Stimulated activated CD8-positive, alpha-beta memory T cell treated with anti-CD3 and anti-CD28 coated beads, Interleukin-15, amount 100 ng/mL, for 1 hour (primary cell): Measurements from ENCODE around the gene KLRC4.
"Not testable (repeated sequence)": the region's sequence is repeated elsewhere in the genome, so short reads cannot be mapped to it uniquely, and the experiment has no call there.

ENCODE experiments used
- DNase-seq: peaks from one replicate; pipeline ENCODE4 v3.0.0-alpha.2; 2020; ENCODE audit warnings: low read depth

Gene KLRC4

GRCh38 chr12:10397296-10397695 lies 12.3 kb downstream of the KLRC4 start:
- DNase-seq, result no peak

- not testable (repeated sequence) for DNase-seq
Measured at GRCh38 chr12:10396176-10396575, 13.4 kb downstream of the KLRC4 start.

- no peak for DNase-seq
Measured at GRCh38 chr12:10395390-10395998, 14.1 kb downstream of the KLRC4 start.

GRCh38 chr12:10394531-10395152 lies 14.9 kb downstream of the KLRC4 start:
- DNase-seq, result not testable (repeated sequence)

DNA sequence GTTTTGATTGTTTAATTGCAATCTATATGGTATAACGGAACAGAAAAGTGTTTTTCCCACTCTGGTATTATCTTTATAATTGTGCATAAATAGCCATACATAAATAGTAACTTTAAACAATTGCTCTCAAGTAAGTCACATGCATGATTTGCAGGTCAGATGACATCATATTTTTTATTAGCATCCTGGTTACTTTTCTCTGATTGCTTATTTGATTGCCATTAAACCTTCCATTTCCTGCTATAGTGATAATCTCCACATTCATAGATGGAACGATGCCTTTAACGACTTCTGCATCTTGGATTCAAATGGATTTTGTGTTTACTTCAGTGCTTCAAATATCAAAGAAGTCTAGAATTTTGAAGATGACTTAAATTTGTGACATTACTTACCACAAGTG lies 16.3 kb downstream of the KLRC4 start:
- no peak for DNase-seq

GRCh38 chr12:10392394-10392930 lies 17.1 kb downstream of the KLRC4 start:
- no peak for DNase-seq

DNA sequence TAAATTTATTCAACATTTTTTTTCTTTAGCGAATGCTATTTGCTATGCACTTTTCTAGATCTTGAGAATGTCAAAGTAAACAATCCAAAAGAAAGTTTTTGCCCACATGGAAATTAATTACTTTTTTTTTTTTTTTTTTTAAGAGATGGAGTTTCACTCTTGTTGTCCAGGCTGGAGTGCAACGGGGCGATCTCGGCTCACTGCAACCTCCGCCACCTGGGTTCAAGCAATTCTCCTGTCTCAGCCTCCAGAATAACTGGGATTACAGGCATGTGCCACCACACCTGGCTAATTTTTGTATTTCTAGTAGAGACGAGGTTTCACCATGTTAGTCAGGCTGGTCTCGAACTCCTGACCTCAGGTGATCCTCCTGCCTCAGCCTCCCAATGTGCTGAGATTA lies 18.6 kb downstream of the KLRC4 start:
- DNase-seq, result not testable (repeated sequence)

DNA sequence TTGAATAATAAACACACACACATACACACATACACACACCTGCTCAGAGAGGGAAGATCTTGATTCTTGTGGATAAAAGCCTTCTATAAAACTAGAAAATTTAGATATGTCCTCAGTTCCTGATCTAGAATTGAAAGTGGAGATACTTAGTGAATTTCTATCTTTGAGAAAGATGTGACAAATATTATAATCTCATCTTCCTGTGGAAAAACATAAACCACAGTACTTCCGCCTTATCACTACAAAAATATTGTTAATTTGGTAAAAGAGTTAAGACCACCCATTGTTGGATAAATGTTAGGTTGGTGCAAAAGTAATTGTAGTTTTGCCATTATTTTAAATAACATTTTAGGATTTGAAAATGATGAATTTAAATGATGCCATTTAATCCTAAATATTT lies 19.7 kb downstream of the KLRC4 start, which contains the start of gene KLRK1:
KLRK1 (minus strand) TSS at position 138 of the 400 bp plus-strand sequence. CDS start 1,231 bp downstream, outside the sequence.
- DNase-seq, result no peak

- no peak for DNase-seq
Measured at GRCh38 chr12:10388624-10389413, 20.7 kb downstream of the KLRC4 start.

DNA sequence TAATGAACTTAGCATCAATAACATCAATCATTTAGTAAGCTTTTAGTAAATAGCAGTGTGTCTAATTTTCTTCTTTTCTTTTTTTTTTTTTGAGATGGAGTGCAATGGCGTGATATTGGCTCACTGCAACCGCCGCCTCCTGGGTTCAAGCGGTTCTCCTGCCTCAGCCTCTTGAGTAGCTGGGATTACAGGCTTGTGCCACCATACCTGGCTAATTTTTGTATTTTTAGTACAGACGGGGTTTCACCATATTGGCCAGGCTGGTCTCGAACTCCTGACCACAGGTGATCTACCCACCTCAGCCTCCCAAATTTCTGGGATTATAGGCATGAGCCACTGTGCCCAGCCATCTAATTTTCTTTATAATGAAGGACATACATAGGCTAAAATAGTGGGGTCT lies 22.1 kb downstream of the KLRC4 start:
- not testable (repeated sequence) for DNase-seq

- no peak for DNase-seq
Measured at GRCh38 chr12:10386857-10387256, 22.7 kb downstream of the KLRC4 start.

DNA sequence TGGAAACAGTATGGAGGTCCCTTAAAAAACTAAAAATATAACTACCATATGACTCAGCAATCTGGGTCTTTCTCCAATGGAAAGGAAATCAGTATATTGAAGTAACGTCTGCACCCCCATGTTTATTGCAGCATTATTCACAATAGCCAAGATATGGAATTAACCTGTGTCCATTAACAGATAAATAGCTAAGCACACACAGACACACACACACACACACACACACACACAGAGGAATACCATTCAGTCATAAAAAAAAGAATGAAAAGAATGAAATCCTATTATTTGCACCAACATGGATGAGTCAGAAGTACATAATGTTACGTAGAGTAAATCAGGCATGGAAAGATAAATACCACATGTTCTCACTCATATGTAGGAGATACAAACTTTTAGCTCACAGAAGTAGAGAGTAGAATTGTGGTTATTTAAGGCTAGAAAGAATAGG lies 24.4 kb downstream of the KLRC4 start:
- DNase-seq, result no peak

DNA sequence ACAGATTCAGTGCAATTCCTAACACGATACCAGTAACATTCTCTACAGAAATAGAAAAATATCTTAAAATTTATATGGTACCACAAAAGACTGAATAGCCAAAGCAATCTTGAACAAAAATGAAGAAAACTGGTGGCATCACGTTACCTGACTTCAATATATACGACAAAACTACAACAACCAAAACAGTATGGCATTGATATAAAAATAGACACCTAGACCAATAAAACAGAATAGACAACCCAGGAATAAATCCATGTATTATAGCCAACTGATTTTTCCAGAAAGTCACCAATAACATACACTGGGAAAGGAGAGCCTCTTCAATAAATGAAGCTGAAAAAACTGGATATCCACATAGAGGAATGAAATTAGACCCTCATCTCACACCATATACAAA lies 25.4 kb downstream of the KLRC4 start:
- DNase-seq, result no peak

GRCh38 chr12:10381928-10382628 lies 27.5 kb downstream of the KLRC4 start:
- no peak for DNase-seq

- not testable (repeated sequence) for DNase-seq
Measured at GRCh38 chr12:10378737-10379136, 30.8 kb downstream of the KLRC4 start.

DNA sequence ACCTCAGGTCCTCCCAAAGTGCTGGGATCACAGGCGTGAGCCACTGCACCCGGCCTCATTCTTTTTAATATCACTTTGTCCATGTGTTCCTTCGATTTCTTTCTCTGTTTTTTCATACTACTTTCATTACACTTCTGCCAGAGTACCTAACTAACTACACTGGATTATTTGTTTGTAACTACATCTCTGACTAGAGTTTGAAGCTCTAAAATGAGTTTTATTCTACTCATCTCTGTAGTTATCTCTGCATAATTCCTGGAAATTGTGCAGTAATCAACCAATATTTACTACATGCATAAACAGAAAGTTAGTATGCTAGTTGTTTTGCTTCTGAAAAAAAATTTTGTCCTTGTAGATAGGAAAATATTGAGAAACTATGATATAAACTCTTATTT lies 34.9 kb downstream of the KLRC4 start:
- no peak for DNase-seq

DNA sequence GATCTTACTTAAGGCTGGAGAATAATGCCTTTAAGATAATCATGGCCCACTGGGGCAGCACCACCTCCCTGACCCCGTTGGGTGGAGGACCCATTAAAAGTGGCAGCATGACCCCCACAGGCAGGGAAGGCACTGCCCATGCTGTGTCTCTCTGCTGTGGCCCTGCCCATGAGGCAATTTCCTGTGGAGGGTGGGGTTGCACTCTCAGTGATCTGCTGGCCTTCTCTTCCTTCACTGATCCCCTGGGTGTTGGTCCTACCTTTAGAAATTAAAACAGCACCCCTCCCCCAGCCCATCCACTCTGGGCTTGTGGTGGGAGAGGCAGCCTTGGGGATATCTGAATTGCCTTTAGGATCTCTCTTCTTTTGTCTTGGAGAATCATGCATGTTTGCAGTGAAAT lies 37.0 kb downstream of the KLRC4 start:
- no peak for DNase-seq

GRCh38 chr12:10371893-10372535 lies 37.5 kb downstream of the KLRC4 start:
- not testable (repeated sequence) for DNase-seq

DNA sequence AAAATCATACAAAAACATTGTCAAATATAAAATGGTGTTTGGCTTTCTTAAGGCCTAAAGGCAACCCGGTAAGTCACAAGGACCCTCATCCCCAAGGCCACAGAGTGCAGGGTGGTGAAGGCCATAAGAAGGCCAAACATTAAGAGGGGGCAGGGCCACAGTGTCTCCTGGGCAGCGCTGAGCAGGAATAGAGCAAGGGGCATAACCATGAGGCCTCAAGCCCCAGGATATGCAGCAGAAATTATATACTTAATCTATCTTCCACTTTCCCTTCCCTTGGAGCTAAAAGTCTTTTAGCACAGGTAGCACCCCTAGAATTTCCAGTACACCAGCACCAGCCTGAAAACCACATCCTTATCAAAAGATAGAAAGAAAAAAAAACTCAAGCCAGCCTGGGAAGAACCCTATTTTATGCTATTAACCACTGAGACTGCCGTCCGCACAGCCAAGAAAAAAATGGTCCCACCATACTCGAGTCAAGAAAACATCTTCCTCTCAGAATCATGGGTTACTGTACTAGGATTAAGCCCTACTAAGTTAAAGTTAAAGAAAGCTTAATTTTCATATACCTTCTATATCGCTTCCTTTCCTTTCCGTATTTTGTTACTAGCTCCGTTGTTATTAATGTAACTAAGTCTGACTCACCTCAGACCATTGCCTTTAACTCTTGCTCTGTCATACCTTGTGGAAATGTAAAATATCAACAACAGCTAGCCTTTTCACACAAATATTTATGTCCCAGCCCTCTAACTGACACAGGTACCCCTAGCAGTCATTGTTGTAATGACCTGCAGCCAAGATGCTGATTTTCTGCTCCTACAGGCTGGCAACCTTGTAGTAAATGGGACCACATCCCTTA lies 39.8 kb downstream of the KLRC4 start:
- DNase-seq, result no peak
